K562 (cell line): Measurements from ENCODE around the gene LEMD3. TPM values are rescaled to one million over a fixed set of nuclear protein-coding genes. Genes with fewer than 3 reads are reported as not detected.

Source experiments
- ASH1L ChIP-seq: fragments of 450-650 bp; IDR thresholded peaks from 2 replicates; pipeline ENCODE4 v1.6.1; 2018; ENCODE audit warnings: borderline replicate concordance, mild to moderate bottlenecking, low read depth; ENCODE audit not compliant: partially characterized antibody
- CBFB ChIP-seq: sonication (generic); formaldehyde crosslinking; IDR thresholded peaks from 2 replicates; pipeline ENCODE4 v1.4.0; 2020; ENCODE audit warnings: mild to moderate bottlenecking, missing genetic modification reagents
- DDX20 ChIP-seq: fragments of 450-650 bp; IDR thresholded peaks from 2 replicates; pipeline ENCODE4 v1.6.1; 2016; ENCODE audit warnings: missing genetic modification characterization, low read depth, mild to moderate bottlenecking, missing compliant biosample characterization, moderate library complexity
- FOXA3 ChIP-seq, 2 experiments: fragments of 450-650 bp in 1 of 2; sonication (generic) in 1 of 2; formaldehyde crosslinking; IDR thresholded peaks in 1 of 2; conservative IDR thresholded peaks in 1 of 2; 2 replicates each; pipeline versions ENCODE4 v1.4.0 to v1.8.0; 2020 to 2022; ENCODE audit warnings: mild to moderate bottlenecking in 2 of 2, missing genetic modification reagents in 1 of 2
- KDM5B ChIP-seq: fragments of 200-600 bp; sonication (generic); IDR thresholded peaks from 2 replicates; pipeline ENCODE4 v1.6.1; 2012; ENCODE audit warnings: low read depth, mild to moderate bottlenecking, moderate library complexity, low read length, control low read depth, inconsistent platforms; ENCODE audit not compliant: insufficient replicate concordance
- MAFK ChIP-seq: IDR thresholded peaks from 2 replicates; pipeline ENCODE4 v1.6.1; 2011; ENCODE audit warnings: low read length, improper control_type of control experiment
- NFIC ChIP-seq: fragments of 450-650 bp; IDR thresholded peaks from 2 replicates; pipeline ENCODE4 v1.6.1; 2017; ENCODE audit warnings: mild to moderate bottlenecking, inconsistent platforms
- PRDM10 ChIP-seq: fragments of 450-650 bp; IDR thresholded peaks from 2 replicates; pipeline ENCODE4 v1.6.1; 2018; ENCODE audit not compliant: partially characterized antibody
- RBBP5 ChIP-seq: fragments of 200-600 bp; sonication (generic); IDR thresholded peaks from 2 replicates; pipeline ENCODE4 v1.6.1; 2012; ENCODE audit warnings: borderline replicate concordance, mild to moderate bottlenecking, low read length, control low read depth, inconsistent platforms; ENCODE audit not compliant: insufficient read depth, poor library complexity, severe bottlenecking
- TRIM28 ChIP-seq: fragments of 450-650 bp; IDR thresholded peaks from 2 replicates; pipeline ENCODE4 v1.6.1; 2017
- ZBTB12 ChIP-seq: fragments of 250-450 bp; sonication (Bioruptor Pico); IDR thresholded peaks from 2 replicates; pipeline ENCODE4 v1.4.0; 2020
- ZNF445 ChIP-seq: fragments of 250-450 bp; sonication (Bioruptor Pico); IDR thresholded peaks from 2 replicates; pipeline ENCODE4 v1.4.0; 2020; ENCODE audit warnings: low read depth, mild to moderate bottlenecking, moderate library complexity
- ZNF589 ChIP-seq: fragments of 200-800 bp; sonication (Bioruptor generic); IDR thresholded peaks from 2 replicates; pipeline ENCODE4 v1.6.1; 2016; ENCODE audit warnings: low read depth, missing genetic modification characterization, missing compliant biosample characterization
- ZNF766 ChIP-seq: fragments of 200-800 bp; sonication (Bioruptor generic); conservative IDR thresholded peaks from 2 replicates; pipeline ENCODE4 v1.6.1; 2016; ENCODE audit warnings: missing genetic modification characterization, missing compliant biosample characterization
- polyA plus RNA-seq, 8 experiments: library from polyadenylated mRNA; depleted of rRNA in 4 of 8; stranded (reverse) in 5 of 8; unstranded in 3 of 8; fragments of >200 nt; fragmentation: Nextera tagmentation in 2 of 8; fragmentation: Illumina TruSeq in 1 of 8; extraction: Ambion mirVana in 2 of 8; extraction: Trizol in 1 of 8; gene quantifications; 2 replicates each; pipeline versions ENCODE4 v1.2.1 to v1.2.3, GENCODE V29; 2011 to 2014; ENCODE audit warnings: inconsistent platforms in 1 of 8, missing spikeins in 1 of 8
- total RNA-seq, 7 experiments: library from RNA; depleted of rRNA in 6 of 7; stranded (reverse); fragments of >200 nt in 6 of 7; fragmentation: Illumina TruSeq in 2 of 7; extraction: Trizol in 2 of 7; gene quantifications; 2 replicates each; pipeline versions ENCODE4 v1.2.1 to v1.2.3, GENCODE V29; 2011 to 2021; ENCODE audit warnings: low replicate concordance in 1 of 7
- TF ChIP-seq, protein P1 (sequence below): IDR thresholded peaks from 3 replicates; pipeline ENCODE4 v1.6.1; 2011; ENCODE audit warnings: borderline replicate concordance, mild to moderate bottlenecking; ENCODE audit not compliant: insufficient read length, insufficient read depth

LEMD3 gene
- total and polyA plus RNA-seq, 9 of the 15 experiments (the other 6 are each of a cell fraction or from before 2014, with no cell fraction given): 6.8 to 37.4 (median 17.2) TPM

DNA sequence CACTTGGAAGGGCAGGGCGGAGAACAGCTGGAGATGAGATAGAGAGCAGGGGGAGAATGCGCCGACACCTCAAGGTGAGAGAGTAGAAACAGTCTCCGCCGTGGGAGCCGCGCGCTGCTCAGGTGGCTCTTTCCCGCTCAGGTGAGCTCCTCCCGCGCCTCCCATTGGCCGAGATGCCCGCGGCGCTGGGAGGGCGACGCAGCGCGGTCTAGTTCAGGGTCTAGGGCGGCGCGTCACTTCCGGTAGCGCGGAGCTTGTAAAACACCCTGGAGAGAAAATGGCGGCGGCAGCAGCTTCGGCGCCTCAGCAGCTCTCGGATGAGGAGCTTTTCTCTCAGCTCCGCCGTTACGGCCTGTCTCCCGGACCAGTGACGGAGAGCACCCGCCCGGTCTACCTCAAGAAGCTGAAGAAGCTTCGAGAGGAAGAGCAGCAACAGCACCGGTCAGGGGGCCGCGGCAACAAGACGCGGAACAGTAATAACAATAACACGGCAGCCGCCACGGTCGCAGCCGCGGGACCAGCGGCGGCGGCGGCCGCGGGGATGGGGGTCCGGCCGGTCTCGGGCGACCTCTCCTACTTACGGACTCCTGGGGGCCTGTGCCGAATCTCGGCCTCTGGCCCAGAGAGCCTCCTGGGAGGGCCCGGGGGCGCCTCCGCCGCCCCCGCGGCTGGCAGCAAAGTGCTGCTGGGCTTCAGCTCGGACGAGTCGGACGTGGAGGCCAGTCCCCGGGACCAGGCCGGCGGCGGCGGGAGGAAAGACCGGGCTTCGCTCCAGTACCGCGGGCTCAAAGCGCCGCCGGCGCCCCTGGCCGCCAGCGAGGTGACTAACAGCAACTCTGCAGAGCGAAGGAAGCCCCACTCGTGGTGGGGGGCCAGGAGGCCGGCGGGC lies at the start of gene LEMD3 (continued):
- TF ChIP-seq ZBTB12 (CRISPR knock-in tag) (peak; percentile 86), ASH1L (peak; percentile 67), MAFK (no peak), TRIM28 (0 out of 2 replicates have a peak, but pooled peaks have one; percentile 26), PRDM10 (peak; percentile 56), ZNF766 (no peak), ZNF589 (CRISPR knock-in tag) (peak; percentile 70; the same call in 1 of the 2 replicates), CBFB (CRISPR knock-in tag) (0 out of 2 replicates have a peak, but pooled peaks have one; percentile 25), RBBP5 (peak; percentile 88), DDX20 (tag) (no peak), NFIC (no peak), KDM5B (peak; percentile 87), ZNF445 (CRISPR knock-in tag) (no peak), FOXA3 (CRISPR knock-in tag; conservative IDR thresholded peaks at IDR 0.05 in 1 of 2, IDR thresholded peaks at IDR 0.05 in 1 of 2) (peak in 1 of 2 experiments; percentile 88; a peak in 2 of 4 replicates)
- TF ChIP-seq, protein P1, sequence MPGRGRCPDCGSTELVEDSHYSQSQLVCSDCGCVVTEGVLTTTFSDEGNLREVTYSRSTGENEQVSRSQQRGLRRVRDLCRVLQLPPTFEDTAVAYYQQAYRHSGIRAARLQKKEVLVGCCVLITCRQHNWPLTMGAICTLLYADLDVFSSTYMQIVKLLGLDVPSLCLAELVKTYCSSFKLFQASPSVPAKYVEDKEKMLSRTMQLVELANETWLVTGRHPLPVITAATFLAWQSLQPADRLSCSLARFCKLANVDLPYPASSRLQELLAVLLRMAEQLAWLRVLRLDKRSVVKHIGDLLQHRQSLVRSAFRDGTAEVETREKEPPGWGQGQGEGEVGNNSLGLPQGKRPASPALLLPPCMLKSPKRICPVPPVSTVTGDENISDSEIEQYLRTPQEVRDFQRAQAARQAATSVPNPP: no peak
